Measurements from ENCODE around the gene NME8.
A peak's percentile ranks its signal among the peaks of the same experiment; 100 is the strongest.
"Not testable (repeated sequence)": the region's sequence is repeated elsewhere in the genome, so short reads cannot be mapped to it uniquely, and the experiment has no call there.

Gene NME8

GRCh38 chr7:37848297-37848696 lies at the start of gene NME8:
NME8 (plus strand) TSS chr7:37848597; CDS start chr7:37850267, 1,670 bp downstream.
- no peak for DNase-seq (ENCODE audit: extremely low read depth in 1 of 2, low read depth in 1 of 2)

GRCh38 chr7:37806152-37806551 lies 42.2 kb upstream of the NME8 start:
- no peak for DNase-seq (ENCODE audit: extremely low read depth in 1 of 2, low read depth in 1 of 2)

GRCh38 chr7:37812161-37812580 lies 36.2 kb upstream of the NME8 start:
- not testable (repeated sequence) for DNase-seq (ENCODE audit: extremely low read depth in 1 of 2, low read depth in 1 of 2)

- DNase-seq (ENCODE audit: extremely low read depth in 1 of 2, low read depth in 1 of 2): no peak
These were observed 32.6 kb upstream of the NME8 start for GRCh38 chr7:37815671-37816371.

GRCh38 chr7:37816922-37817590 lies 31.3 kb upstream of the NME8 start:
- DNase-seq (ENCODE audit: extremely low read depth in 1 of 2, low read depth in 1 of 2): no peak

- DNase-seq (ENCODE audit: extremely low read depth in 1 of 2, low read depth in 1 of 2): no peak
These were observed 30.8 kb upstream of the NME8 start for GRCh38 chr7:37817591-37817960.

GRCh38 chr7:37817996-37818720 lies 30.2 kb upstream of the NME8 start:
- no peak for DNase-seq (ENCODE audit: extremely low read depth in 1 of 2, low read depth in 1 of 2)

GRCh38 chr7:37820708-37821468 lies 27.5 kb upstream of the NME8 start:
- DNase-seq (ENCODE audit: extremely low read depth in 1 of 2, low read depth in 1 of 2): no peak

- DNase-seq (ENCODE audit: extremely low read depth in 1 of 2, low read depth in 1 of 2): no peak
These were observed 25.5 kb upstream of the NME8 start for GRCh38 chr7:37822946-37823345.

- no peak for DNase-seq (ENCODE audit: extremely low read depth in 1 of 2, low read depth in 1 of 2)
These were observed 24.8 kb upstream of the NME8 start for GRCh38 chr7:37823557-37823956.

GRCh38 chr7:37825038-37825437 lies 23.4 kb upstream of the NME8 start:
- peak in 1 of 2 donors; percentile 10 for DNase-seq (ENCODE audit: extremely low read depth in 1 of 2, low read depth in 1 of 2)

GRCh38 chr7:37826825-37827224 lies 21.6 kb upstream of the NME8 start:
- DNase-seq (ENCODE audit: extremely low read depth in 1 of 2, low read depth in 1 of 2): no peak

- DNase-seq (ENCODE audit: extremely low read depth in 1 of 2, low read depth in 1 of 2): no peak
These were observed 17.2 kb upstream of the NME8 start for GRCh38 chr7:37831244-37831643.

- DNase-seq (ENCODE audit: extremely low read depth in 1 of 2, low read depth in 1 of 2): no peak
These were observed 16.2 kb upstream of the NME8 start for GRCh38 chr7:37832194-37832593.

- DNase-seq (ENCODE audit: extremely low read depth in 1 of 2, low read depth in 1 of 2): no peak
These were observed 15.1 kb upstream of the NME8 start for GRCh38 chr7:37833107-37833817.

GRCh38 chr7:37833818-37834146 lies 14.6 kb upstream of the NME8 start:
- DNase-seq (ENCODE audit: extremely low read depth in 1 of 2, low read depth in 1 of 2): no peak

- no peak for DNase-seq (ENCODE audit: extremely low read depth in 1 of 2, low read depth in 1 of 2)
These were observed 5.1 kb downstream of the NME8 start for GRCh38 chr7:37853468-37853867.

GRCh38 chr7:37882086-37882485 lies 33.7 kb downstream of the NME8 start:
- DNase-seq (ENCODE audit: extremely low read depth in 1 of 2, low read depth in 1 of 2): no peak

- no peak for DNase-seq (ENCODE audit: extremely low read depth in 1 of 2, low read depth in 1 of 2)
These were observed 45.0 kb downstream of the NME8 start for GRCh38 chr7:37893359-37893758.

GRCh38 chr7:37894671-37895070 lies 46.3 kb downstream of the NME8 start:
- DNase-seq (ENCODE audit: extremely low read depth in 1 of 2, low read depth in 1 of 2): no peak
